Panc1 (cell line): ENCODE data around the gene GPR160. TPM values are rescaled to one million over a fixed set of nuclear protein-coding genes. Genes with fewer than 3 reads are reported as not detected.
A peak's percentile ranks its signal among the peaks of the same experiment; 100 is the strongest.

Experiments used
- ATAC-seq: fragments of 200-7000 bp; cut with Tn5 transposase; 2 replicates; pipeline ENCODE4 v1.9.1; 2020; ENCODE audit warnings: mild to moderate bottlenecking, moderate library complexity
- BruUV-seq: library from RNA; stranded (reverse); fragments of 400-500 nt; replicated peaks from 2 replicates; lab custom pipeline; 2021; lab: Mats Ljungman, UMichigan
- CTCF ChIA-PET: fragments of 300-600 bp; sonication (Branson Sonifier 250); formaldehyde crosslinking; loops from one replicate; lab custom pipeline; 2022; ENCODE audit warnings: antibody characterized with exemption; lab: Charles Lee
- POLR2A ChIA-PET: fragments of 300-600 bp; sonication (Branson Sonifier 250); formaldehyde crosslinking; loops from one replicate; lab custom pipeline; 2022; ENCODE audit warnings: antibody characterized with exemption; lab: Charles Lee
- DNase-seq: peaks from one replicate; pipeline ENCODE4 v3.0.0-alpha.2; 2010; ENCODE audit warnings: low read depth, low spot score
- H3K27ac ChIP-seq: 2 replicates; pipeline ENCODE4 v1.5.1; 2011; ENCODE audit warnings: mild to moderate bottlenecking, low read length, inconsistent platforms
- H3K27me3 ChIP-seq: fragments of 200-500 bp; sonication (Bioruptor generic); 2 replicates; pipeline ENCODE4 v1.6.0; 2014; ENCODE audit warnings: low read length, inconsistent platforms; ENCODE audit not compliant: control insufficient read depth, insufficient read depth
- H3K36me3 ChIP-seq: fragments of 200-500 bp; sonication (Bioruptor generic); 2 replicates; pipeline ENCODE4 v1.5.1; 2014; ENCODE audit warnings: inconsistent platforms, mild to moderate bottlenecking, low read length, moderate library complexity; ENCODE audit not compliant: control insufficient read depth, insufficient read depth
- H3K4me1 ChIP-seq: 2 replicates; pipeline ENCODE4 v1.5.1; 2011; ENCODE audit warnings: inconsistent platforms, mild to moderate bottlenecking, low read length, moderate library complexity; ENCODE audit not compliant: control insufficient read depth, insufficient read depth
- H3K4me3 ChIP-seq, 2 experiments: 2 replicates each; pipeline ENCODE4 v1.5.1; 2011 to 2012; ENCODE audit warnings: low read depth in 2 of 2, low read length in 2 of 2, mild to moderate bottlenecking in 2 of 2, inconsistent platforms in 1 of 2, moderate library complexity in 1 of 2
- H3K9me3 ChIP-seq: fragments of 200-500 bp; sonication (Bioruptor generic); 2 replicates; pipeline ENCODE4 v1.5.1; 2014; ENCODE audit warnings: low read depth, mild to moderate bottlenecking, inconsistent platforms, low read length, moderate library complexity; ENCODE audit not compliant: control insufficient read depth, insufficient read depth
- POLR2AphosphoS5 ChIP-seq: IDR thresholded peaks from 2 replicates; pipeline ENCODE4 v1.6.1; 2012; ENCODE audit warnings: mild to moderate bottlenecking, low read depth, low read length, moderate library complexity
- SIN3A ChIP-seq: IDR thresholded peaks from 2 replicates; pipeline ENCODE4 v1.6.1; 2012; ENCODE audit warnings: low read depth, mild to moderate bottlenecking, low read length, moderate library complexity, borderline replicate concordance; ENCODE audit not compliant: insufficient read depth
- TCF7L2 ChIP-seq: IDR thresholded peaks from 2 replicates; pipeline ENCODE4 v1.6.1; 2011; ENCODE audit warnings: mild to moderate bottlenecking, low read depth, low read length, inconsistent platforms
- in situ Hi-C: cut with HindIII; loops from 2 replicates; pipeline ENCODE4 v1.10.0; 2016; ENCODE audit warnings: low sequenced_read_pairs, low pct_unique_long_range_greater_than_20kb
- intact Hi-C: fragments of 100-400 bp; cut with micrococcal nuclease; formaldehyde crosslinking; loops from one replicate; pipeline ENCODE4 v1.10.0; 2022; ENCODE audit not compliant: unreplicated experiment
- total RNA-seq: library from RNA; stranded (reverse); gene quantifications from one replicate; pipeline ENCODE4 v1.2.1, GENCODE V29; 2021; ENCODE audit not compliant: unreplicated experiment
- TF ChIP-seq, protein P1 (sequence below): fragments of 450-650 bp; IDR thresholded peaks from 2 replicates; pipeline ENCODE4 v1.5.1; 2017; ENCODE audit warnings: mild to moderate bottlenecking
- TF ChIP-seq, protein P2 (sequence below), 2 experiments: IDR thresholded peaks; 2 replicates each; pipeline ENCODE4 v1.6.1; 2011 to 2012; ENCODE audit warnings: low read depth in 2 of 2, control low read depth in 1 of 2, low read length in 1 of 2, mild to moderate bottlenecking in 1 of 2, moderate library complexity in 1 of 2; ENCODE audit not compliant: insufficient read depth in 1 of 2

The GPR160 gene
- total RNA-seq, 1 experiment from 2014 or later: 0.18 TPM

DNA sequence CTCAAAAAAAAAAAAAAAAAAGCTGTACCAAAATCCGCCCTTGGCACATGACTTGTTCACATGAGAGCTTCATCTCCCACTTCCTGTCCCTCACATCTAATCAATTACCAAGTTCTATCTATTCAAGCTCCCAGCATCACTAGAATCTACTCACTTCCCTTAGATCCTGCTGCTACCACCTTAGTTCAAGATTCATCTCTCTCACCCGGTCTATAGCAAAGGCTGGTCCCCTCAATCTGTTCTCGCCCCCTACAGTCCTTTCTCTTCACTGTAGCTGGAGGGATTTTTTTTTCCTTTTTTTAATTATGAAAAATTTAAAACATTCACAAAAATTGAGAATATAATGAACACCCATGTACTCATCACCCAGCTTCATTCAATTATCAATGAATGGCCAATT lies 16.7 kb upstream of the GPR160 start:
- no peaks in the 10 kb centered on the region for H3K9me3 ChIP-seq
- no peak overlapping the region for H3K27ac ChIP-seq
- ChIA-PET POLR2A (no interaction called here), CTCF (no interaction called here)
- ATAC-seq (no peak), DNase-seq (no peak)
- no peaks in the 10 kb centered on the region for H3K4me1 ChIP-seq
- no TSS peak for BruUV-seq
- peaks cover 23% of the 10 kb centered on the region for H3K27me3 ChIP-seq
- TF ChIP-seq, protein P1, sequence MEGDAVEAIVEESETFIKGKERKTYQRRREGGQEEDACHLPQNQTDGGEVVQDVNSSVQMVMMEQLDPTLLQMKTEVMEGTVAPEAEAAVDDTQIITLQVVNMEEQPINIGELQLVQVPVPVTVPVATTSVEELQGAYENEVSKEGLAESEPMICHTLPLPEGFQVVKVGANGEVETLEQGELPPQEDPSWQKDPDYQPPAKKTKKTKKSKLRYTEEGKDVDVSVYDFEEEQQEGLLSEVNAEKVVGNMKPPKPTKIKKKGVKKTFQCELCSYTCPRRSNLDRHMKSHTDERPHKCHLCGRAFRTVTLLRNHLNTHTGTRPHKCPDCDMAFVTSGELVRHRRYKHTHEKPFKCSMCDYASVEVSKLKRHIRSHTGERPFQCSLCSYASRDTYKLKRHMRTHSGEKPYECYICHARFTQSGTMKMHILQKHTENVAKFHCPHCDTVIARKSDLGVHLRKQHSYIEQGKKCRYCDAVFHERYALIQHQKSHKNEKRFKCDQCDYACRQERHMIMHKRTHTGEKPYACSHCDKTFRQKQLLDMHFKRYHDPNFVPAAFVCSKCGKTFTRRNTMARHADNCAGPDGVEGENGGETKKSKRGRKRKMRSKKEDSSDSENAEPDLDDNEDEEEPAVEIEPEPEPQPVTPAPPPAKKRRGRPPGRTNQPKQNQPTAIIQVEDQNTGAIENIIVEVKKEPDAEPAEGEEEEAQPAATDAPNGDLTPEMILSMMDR: peak; percentile 20; the same call in 1 of the 2 replicates
- TF ChIP-seq TCF7L2: no peak
- no peak overlapping the region for H3K4me3 ChIP-seq
- H3K36me3 ChIP-seq: no peaks in the 10 kb centered on the region
- intact Hi-C loops: no loop called here
- in situ Hi-C loops: no loop called here

DNA sequence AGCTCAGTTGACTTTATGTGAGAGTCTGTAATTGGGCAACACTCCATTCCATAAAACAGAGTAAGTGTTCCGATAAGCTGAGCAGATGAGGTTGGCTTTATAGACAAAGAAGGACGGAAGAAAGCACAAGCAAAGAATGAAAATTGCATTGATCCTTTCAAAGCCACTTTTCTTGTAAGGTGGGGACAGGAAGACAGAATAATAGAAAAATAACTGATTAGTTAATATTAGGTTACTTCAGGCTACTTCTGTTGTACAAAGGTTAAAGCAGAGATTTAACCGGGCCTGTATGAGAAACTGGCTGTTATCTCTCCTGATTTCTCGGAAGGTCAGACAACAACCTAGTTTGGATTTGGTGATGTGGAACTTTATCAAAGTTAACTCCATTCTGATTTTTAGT lies 15.5 kb upstream of the GPR160 start:
- ATAC-seq: no peak
- POLR2A ChIA-PET: no interaction called here
- Histone ChIP-seq H3K36me3 (no peaks in the 10 kb centered on the region), H3K9me3 (no peaks in the 10 kb centered on the region), H3K27ac (no peak overlapping the region), H3K4me1 (no peaks in the 10 kb centered on the region), H3K27me3 (peaks cover 17% of the 10 kb centered on the region), H3K4me3 (no peak overlapping the region)
- in situ Hi-C loops (no loop called here), intact Hi-C loops (no loop called here)
- CTCF ChIA-PET: no interaction called here
- BruUV-seq: no TSS peak
- no peak for DNase-seq
- TF ChIP-seq, protein P1: no peak
- TF ChIP-seq, protein P2, sequence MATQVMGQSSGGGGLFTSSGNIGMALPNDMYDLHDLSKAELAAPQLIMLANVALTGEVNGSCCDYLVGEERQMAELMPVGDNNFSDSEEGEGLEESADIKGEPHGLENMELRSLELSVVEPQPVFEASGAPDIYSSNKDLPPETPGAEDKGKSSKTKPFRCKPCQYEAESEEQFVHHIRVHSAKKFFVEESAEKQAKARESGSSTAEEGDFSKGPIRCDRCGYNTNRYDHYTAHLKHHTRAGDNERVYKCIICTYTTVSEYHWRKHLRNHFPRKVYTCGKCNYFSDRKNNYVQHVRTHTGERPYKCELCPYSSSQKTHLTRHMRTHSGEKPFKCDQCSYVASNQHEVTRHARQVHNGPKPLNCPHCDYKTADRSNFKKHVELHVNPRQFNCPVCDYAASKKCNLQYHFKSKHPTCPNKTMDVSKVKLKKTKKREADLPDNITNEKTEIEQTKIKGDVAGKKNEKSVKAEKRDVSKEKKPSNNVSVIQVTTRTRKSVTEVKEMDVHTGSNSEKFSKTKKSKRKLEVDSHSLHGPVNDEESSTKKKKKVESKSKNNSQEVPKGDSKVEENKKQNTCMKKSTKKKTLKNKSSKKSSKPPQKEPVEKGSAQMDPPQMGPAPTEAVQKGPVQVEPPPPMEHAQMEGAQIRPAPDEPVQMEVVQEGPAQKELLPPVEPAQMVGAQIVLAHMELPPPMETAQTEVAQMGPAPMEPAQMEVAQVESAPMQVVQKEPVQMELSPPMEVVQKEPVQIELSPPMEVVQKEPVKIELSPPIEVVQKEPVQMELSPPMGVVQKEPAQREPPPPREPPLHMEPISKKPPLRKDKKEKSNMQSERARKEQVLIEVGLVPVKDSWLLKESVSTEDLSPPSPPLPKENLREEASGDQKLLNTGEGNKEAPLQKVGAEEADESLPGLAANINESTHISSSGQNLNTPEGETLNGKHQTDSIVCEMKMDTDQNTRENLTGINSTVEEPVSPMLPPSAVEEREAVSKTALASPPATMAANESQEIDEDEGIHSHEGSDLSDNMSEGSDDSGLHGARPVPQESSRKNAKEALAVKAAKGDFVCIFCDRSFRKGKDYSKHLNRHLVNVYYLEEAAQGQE (IDR thresholded peaks at IDR 0.05; ENCODE audit: insufficient read depth in 1 of 2, low read depth in 2 of 2, low read length in 1 of 2): no peak
- TF ChIP-seq POLR2AphosphoS5 (no peak), TCF7L2 (no peak), SIN3A (no peak)

DNA sequence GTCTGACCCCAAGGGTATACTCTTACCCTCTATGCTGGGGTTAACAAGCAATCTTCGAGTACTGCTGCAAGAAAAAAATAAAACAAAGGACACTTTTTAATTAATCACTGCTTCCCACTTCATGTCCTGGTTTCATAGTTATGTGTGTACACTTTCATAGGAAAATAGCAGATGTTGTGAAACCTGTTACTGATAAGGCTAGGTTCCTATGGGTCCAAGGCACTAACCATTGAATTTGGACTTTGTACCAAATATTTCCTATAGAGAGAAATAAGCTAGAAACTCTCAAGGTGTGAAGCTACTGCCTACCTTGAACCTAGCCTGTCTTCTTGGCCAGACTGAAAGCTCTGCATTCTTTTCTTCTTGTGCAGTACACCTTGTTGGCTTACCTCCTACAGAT lies 14.6 kb upstream of the GPR160 start:
- Histone ChIP-seq H3K4me1 (no peaks in the 10 kb centered on the region), H3K9me3 (no peaks in the 10 kb centered on the region), H3K27me3 (peaks cover 17% of the 10 kb centered on the region), H3K36me3 (no peaks in the 10 kb centered on the region), H3K27ac (no peak overlapping the region), H3K4me3 (no peak overlapping the region)
- in situ Hi-C loops (no loop called here), intact Hi-C loops (no loop called here)
- ChIA-PET POLR2A (no interaction called here), CTCF (no interaction called here)
- BruUV-seq: no TSS peak
- TF ChIP-seq, protein P2 (IDR thresholded peaks at IDR 0.05; ENCODE audit: insufficient read depth in 1 of 2, low read depth in 2 of 2, low read length in 1 of 2): no peak
- TF ChIP-seq POLR2AphosphoS5 (no peak), TCF7L2 (no peak), SIN3A (no peak)
- TF ChIP-seq, protein P1: no peak
- DNase-seq (no peak), ATAC-seq (no peak)
